Calu3 (cell line): ENCODE data around the gene MAP3K13. TPM values are rescaled to one million over a fixed set of nuclear protein-coding genes. Genes with fewer than 3 reads are reported as not detected.
"Not testable (repeated sequence)": the region's sequence is repeated elsewhere in the genome, so short reads cannot be mapped to it uniquely, and the experiment has no call there.

Source experiments
- BruUV-seq: library from RNA; stranded (reverse); fragments of 400-500 nt; replicated peaks from 2 replicates; lab custom pipeline; 2021; lab: Mats Ljungman, UMichigan
- CTCF ChIA-PET: fragments of 300-600 bp; sonication (Branson Sonifier 250); formaldehyde crosslinking; loops from one replicate; lab custom pipeline; 2022; ENCODE audit warnings: antibody characterized with exemption; lab: Charles Lee
- DNase-seq: peaks from one replicate; pipeline ENCODE4 v3.0.0; 2022
- H3K27ac Mint-ChIP-seq: one replicate; pipeline ENCODE4 v1.8.0; 2022; ENCODE audit warnings: mixed read lengths; ENCODE audit not compliant: unreplicated experiment
- H3K27me3 Mint-ChIP-seq: one replicate; pipeline ENCODE4 v1.8.0; 2022; ENCODE audit warnings: mixed read lengths; ENCODE audit not compliant: unreplicated experiment
- H3K36me3 Mint-ChIP-seq: one replicate; pipeline ENCODE4 v1.8.0; 2022; ENCODE audit warnings: mild to moderate bottlenecking, moderate library complexity, mixed read lengths; ENCODE audit not compliant: insufficient read depth, unreplicated experiment
- H3K4me1 Mint-ChIP-seq: one replicate; pipeline ENCODE4 v1.8.0; 2022; ENCODE audit warnings: mild to moderate bottlenecking, low read depth, mixed read lengths; ENCODE audit not compliant: unreplicated experiment
- H3K4me3 Mint-ChIP-seq: one replicate; pipeline ENCODE4 v1.8.0; 2022; ENCODE audit warnings: mild to moderate bottlenecking, low read depth, moderate library complexity, mixed read lengths; ENCODE audit not compliant: unreplicated experiment
- H3K9me3 Mint-ChIP-seq: one replicate; pipeline ENCODE4 v1.8.0; 2022; ENCODE audit warnings: low read depth, mixed read lengths; ENCODE audit not compliant: unreplicated experiment
- intact Hi-C: fragments of 100-400 bp; cut with micrococcal nuclease; formaldehyde crosslinking; loops from one replicate; pipeline ENCODE4 v1.10.0; 2022; ENCODE audit not compliant: unreplicated experiment
- total RNA-seq: library from RNA; stranded (reverse); gene quantifications from 2 replicates; pipeline ENCODE4 v1.2.3, GENCODE V29; 2022
- TF ChIP-seq, protein P1 (sequence below): fragments of 200-600 bp; IDR thresholded peaks from one replicate; pipeline ENCODE4 v1.8.0; 2022; ENCODE audit warnings: antibody characterized with exemption; ENCODE audit not compliant: unreplicated experiment

The MAP3K13 gene
- total RNA-seq, 1 experiment from 2014 or later = 102 TPM

DNA sequence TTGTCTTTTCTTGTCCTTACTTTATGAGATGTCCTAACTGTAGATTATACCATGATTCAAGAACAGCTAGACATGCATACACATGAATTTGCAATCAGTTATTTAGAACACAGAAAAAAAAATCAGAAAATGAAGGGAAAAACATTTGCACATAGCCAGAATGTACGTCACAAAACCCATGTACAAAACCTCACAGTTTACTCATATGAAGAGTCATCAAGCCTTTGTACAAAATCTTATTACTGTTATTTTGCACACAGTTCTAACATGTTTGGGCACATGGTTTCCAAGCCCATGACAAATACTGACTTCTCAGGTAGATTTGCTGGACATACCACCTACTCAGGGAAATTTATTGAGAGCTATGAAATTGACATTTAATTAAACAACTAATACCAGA, 48.2 kb downstream of the MAP3K13 start:
- no peak for DNase-seq
- Mint-ChIP-seq H3K36me3 (no peaks in the 10 kb centered on the region), H3K4me3 (no peak overlapping the region), H3K27ac (no peak overlapping the region), H3K9me3 (no peaks in the 10 kb centered on the region), H3K27me3 (no peaks in the 10 kb centered on the region), H3K4me1 (peaks cover 6% of the 10 kb centered on the region)
- TF ChIP-seq, protein P1, sequence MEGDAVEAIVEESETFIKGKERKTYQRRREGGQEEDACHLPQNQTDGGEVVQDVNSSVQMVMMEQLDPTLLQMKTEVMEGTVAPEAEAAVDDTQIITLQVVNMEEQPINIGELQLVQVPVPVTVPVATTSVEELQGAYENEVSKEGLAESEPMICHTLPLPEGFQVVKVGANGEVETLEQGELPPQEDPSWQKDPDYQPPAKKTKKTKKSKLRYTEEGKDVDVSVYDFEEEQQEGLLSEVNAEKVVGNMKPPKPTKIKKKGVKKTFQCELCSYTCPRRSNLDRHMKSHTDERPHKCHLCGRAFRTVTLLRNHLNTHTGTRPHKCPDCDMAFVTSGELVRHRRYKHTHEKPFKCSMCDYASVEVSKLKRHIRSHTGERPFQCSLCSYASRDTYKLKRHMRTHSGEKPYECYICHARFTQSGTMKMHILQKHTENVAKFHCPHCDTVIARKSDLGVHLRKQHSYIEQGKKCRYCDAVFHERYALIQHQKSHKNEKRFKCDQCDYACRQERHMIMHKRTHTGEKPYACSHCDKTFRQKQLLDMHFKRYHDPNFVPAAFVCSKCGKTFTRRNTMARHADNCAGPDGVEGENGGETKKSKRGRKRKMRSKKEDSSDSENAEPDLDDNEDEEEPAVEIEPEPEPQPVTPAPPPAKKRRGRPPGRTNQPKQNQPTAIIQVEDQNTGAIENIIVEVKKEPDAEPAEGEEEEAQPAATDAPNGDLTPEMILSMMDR = no peak
- CTCF ChIA-PET = interaction anchor here (0.7 kb wide), 1 partner anchor 431 kb away, joined by 4 read pairs; no protein-coding TSS in a partner anchor
- intact Hi-C loops = loop anchor here (5.0 kb wide), 1 partner anchor 54 kb away; no protein-coding TSS in a partner anchor
- no TSS peak for BruUV-seq

DNA sequence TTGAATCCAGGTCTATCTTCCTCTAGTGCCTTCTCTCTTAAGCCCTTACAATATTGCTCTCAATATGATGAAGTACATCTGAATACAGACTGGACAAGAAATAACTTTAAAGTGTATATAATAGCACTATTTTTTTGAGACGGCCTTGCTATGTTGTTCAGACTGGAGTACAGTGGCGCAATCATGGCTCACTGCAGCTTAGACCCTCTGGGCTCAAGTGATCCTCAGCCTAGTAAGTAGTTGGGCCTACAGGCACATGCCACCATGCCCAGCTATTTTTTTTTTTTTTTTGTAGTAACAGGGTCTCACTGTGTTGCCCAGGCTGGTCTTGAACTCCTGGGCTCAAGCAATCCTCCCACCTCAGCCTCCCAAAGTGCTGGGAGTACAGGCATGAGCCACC, 53.6 kb downstream of the MAP3K13 start:
- Mint-ChIP-seq H3K36me3 (peaks cover 13% of the 10 kb centered on the region), H3K4me3 (peak overlapping the region; percentile 10), H3K4me1 (peaks cover 43% of the 10 kb centered on the region), H3K9me3 (no peaks in the 10 kb centered on the region), H3K27ac (peak overlapping the region; percentile 13), H3K27me3 (no peaks in the 10 kb centered on the region)
- CTCF ChIA-PET = interaction anchor here (0.6 to 0.8 kb wide), 4 partner anchors 9 to 1041 kb away, joined by 3 to 4 read pairs (median 4); no protein-coding TSS in a partner anchor
- TF ChIP-seq, protein P1 = no peak
- no TSS peak for BruUV-seq
- DNase-seq = no peak
- intact Hi-C loops = no loop called here

DNA sequence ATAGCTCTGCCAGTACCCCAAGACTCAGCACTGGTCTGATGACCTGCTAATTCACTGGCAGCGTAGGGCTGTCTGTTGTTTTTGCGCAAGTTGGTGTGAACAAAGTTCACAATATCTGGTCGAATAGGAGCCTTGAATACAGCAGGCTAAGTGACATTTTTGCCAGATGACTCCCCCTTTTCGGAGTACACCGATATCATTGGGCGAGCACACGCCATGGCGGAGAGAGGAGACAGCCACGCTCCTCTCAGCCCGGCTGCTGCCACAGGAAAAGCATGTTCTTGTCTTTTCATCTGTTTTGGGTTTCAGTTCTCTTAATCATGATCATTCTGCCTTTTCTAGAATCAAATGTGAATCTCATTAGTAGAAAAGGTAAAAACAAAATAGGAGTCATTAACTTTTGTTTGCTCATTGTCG, 55.6 kb downstream of the MAP3K13 start:
- peaks cover 64% of the 10 kb centered on the region for H3K4me1 Mint-ChIP-seq
- H3K27ac Mint-ChIP-seq = peak overlapping the region; percentile 56
- H3K36me3 Mint-ChIP-seq = peaks cover 13% of the 10 kb centered on the region
- intact Hi-C loops, H3K27me3 Mint-ChIP-seq, BruUV-seq, H3K9me3 Mint-ChIP-seq: not testable (repeated sequence)
- peak; percentile 66 for DNase-seq
- CTCF ChIA-PET = interaction anchor here (0.6 kb wide), 1 partner anchor 70 kb away, joined by 3 read pairs; no protein-coding TSS in a partner anchor
- peak overlapping the region; percentile 59 for H3K4me3 Mint-ChIP-seq

DNA sequence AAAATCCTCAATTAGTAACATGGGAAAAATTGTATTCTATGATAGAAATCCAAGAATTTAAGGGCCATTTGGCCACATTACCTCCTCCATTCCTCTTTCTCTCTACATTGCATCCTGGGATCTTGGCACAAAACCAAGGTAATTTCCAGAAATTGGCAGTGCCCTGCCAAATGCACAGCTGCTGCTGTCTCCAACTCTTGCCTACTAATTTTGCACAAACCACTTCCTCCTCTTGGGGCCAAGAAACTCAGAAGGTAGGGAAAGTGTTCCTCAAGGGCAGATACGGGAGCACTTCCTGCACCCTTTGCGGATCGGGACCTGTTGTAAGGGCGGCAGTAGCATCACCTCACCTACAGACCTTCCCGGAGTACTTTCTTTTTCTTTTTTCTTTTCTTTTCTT, 57.8 kb downstream of the MAP3K13 start:
- H3K36me3 Mint-ChIP-seq = peaks cover 13% of the 10 kb centered on the region
- no peaks in the 10 kb centered on the region for H3K9me3 Mint-ChIP-seq
- intact Hi-C loops = loop anchor here (5.0 kb wide), 1 partner anchor 88 kb away; no protein-coding TSS in a partner anchor
- peak overlapping the region; percentile 45 for H3K27ac Mint-ChIP-seq
- no peak overlapping the region for H3K4me3 Mint-ChIP-seq
- no peaks in the 10 kb centered on the region for H3K27me3 Mint-ChIP-seq
- BruUV-seq = no TSS peak
- TF ChIP-seq, protein P1 = no peak
- CTCF ChIA-PET = no interaction called here
- peak; percentile 74 for DNase-seq
- H3K4me1 Mint-ChIP-seq = peaks cover 77% of the 10 kb centered on the region
